GM18861 (cell line): ENCODE results near the gene MINK1.

Source experiments
- ATAC-seq: cut with Tn5 transposase; IDR thresholded peaks from one replicate; pipeline ENCODE4 v1.9.1; 2021; ENCODE audit not compliant: unreplicated experiment

MINK1 gene

DNA sequence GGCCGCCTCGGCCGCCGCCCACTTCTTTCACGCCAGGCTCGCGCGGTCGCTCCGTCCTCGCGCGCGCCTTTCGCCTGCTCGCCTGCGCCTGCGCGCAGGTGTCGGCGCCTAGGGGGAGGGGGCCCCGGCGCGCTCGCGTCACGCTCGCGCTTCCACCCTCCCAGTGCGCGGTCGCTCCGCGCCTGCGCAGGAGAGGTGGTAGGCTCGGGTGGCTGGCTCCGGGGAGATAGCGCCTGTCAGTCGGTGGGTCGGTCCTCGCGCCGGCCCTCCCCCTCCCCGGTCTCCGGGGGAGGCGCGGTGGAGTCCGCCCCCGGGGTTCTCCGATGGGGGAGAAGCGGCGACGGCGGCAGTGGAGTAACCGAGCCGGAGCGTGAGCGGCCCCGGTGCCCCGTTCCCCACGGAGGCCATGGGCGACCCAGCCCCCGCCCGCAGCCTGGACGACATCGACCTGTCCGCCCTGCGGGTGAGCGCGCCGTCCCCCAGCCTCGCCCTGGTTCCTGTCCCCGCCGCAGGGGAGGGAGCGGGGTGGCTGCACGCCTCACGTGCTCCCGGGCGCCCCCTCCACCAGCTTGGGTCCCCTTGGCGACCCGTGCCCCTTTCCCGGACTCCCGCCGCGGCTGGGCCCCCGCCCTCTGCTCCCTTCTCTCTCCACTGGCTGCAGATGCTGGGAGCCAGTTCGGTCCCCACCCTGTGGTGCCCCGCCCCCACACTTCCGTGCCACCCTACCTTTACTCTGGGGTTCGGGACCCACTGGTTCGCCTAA is at the start of gene MINK1:
TSS of gene MINK1 (plus strand) at position 163 of the 763 bp plus-strand sequence. CDS start at position 407, 244 bp downstream.
- ATAC-seq, result peak; percentile 87

DNA sequence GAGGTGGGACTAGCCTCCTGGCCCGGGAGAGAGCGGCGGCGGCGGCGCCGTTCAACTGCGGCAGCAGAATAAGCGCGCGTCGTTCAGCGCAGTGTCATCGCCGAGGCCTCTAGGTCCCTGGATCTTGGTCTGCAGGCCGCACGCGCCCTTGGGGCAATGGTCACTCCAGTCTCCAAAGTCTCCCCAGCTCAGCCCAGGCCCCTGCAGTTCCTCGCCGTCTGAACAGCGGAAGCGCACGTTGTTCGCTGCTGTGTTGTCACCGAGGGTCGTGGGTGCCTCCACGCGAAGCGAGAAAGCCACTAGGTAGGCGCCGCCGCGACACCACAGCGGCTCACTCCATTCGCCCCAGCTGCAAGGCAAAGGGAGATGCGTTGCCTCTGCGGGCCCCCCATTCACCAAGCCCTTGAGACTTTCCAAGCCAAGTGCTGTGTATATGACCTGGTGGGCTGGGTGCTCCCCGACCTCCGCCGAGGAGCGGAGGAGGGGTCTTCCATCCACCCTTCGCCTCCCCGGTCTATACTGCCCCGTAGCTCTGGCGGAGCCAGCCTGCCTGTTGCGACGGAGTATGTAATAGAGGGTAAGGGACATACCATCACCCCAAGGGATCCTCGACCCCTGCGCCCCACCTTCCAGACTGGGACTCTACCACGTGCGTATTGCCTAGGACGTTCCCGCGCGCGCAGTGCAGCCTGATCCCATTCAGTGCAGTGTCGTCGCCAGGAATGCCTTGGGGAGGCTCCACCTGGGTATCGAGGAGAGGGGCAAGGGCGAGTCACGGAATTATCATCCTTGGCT is 47.6 kb upstream of the MINK1 start:
- no peak for ATAC-seq

DNA sequence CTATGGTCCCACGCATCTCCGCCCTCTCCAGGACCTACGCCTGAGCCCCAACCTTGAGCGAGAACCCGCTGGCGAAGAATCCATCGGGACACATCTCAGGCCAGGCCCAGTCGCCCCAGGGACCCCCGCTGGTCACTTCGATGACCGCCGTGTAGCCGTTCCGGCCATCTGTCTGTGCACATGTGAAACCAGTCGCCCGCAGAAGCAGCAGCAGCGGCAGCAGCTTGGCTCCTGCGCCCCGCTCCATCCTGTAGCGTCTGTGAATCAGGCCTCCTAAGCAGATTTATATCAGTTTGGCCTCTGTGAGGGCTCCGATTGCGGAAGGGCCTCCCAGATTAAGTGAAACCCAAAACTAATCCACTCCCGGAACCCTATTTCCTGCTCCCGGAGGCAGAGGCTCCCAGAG is 47.0 kb upstream of the MINK1 start, which contains the start of gene VMO1:
TSS of gene VMO1 (minus strand) at position 259 of the 406 bp plus-strand sequence. CDS start at position 247, 12 bp downstream.
- no peak for ATAC-seq

DNA sequence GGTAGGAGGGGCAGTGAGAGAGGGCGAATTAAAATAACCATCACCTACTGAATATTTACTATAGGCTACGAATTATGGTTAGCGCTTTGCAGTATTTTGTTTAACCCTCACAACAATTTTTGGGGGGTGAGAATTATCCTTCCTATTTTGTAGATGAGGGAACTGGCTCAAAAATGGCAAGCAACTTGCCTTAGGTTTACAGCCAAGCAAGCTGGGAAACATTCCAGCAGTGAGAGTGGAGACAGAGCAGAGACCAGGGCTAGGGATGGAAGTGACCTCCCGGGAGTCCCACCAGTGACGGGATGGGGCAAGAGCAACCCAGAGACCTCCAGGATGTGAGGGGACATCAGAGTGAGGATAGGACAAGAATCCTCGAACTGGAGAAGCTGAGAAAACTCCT is 46.6 kb upstream of the MINK1 start:
- no peak for ATAC-seq

DNA sequence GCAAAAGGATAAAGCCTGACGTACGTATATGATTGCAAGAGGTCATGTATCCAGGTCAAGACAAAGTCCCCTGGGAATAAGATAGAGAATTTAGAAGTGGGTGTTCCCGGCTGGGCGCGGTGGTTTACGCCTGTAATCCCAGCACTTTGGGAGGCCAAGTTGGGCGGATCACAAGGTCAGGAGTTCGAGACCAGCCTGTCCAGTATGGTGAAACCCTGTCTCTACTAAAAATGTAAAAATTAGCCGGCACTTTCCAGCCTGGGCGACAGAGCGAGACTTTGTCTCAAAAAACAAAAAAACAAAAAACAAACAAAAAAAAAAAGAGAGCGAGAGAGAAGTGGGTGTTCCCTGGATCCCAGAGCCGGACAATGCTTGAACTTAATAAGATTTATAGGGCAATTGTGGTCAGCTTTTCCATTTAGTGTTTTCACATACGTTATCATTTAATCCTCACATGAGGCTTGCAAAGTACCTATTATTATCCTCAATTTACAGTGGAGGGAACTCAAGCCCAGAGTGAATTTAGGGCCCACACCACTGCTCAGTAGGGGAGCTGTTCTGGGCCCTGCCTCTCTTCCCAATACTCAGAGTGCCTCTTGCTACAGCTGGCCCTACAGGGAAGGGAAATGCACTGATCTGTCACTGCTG is 44.9 kb upstream of the MINK1 start:
- ATAC-seq, result no peak

DNA sequence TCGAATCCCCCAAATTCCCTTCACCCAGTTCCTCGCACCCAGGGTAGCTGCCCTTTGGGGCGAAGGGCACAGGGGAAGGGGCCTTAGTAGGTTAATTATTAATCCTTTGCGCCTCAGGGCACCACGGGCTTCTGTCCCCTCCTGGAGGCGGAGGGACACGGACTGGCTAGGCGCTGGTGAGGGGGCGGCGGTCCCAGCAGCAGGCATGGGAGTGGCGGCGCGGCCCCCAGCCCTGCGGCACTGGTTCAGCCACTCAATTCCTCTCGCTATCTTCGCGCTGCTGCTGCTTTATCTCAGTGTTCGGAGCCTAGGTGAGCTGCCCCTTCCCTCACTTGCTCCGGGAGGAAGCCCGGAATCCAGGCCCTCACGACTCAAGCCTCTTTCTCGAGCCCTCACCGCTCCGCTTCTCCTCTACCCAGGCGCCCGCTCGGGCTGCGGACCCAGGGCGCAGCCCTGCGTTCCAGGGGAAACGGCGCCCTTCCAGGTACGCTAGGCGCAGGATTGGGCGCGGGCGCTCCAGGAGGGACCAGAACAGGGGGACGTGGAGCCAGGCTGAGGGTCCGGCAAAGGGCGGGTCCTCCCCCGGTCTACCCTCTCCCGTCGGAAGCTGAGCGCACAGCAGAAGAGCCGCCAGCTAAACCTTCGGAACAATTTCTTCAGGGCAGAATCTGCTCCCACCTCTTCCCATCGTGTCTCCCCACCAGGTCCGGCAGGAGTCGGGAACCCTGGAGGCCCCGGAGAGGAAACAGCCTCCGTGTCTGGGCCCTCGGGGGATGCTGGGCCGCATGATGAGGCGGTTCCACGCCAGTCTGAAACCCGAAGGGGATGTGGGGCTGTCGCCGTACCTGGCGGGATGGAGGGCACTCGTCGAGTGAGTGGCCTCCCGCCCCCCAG is 44.1 kb upstream of the MINK1 start, which contains the start of gene GLTPD2:
TSS of gene GLTPD2 (plus strand) at position 158 of the 894 bp plus-strand sequence. CDS start at position 206, 48 bp downstream.
- ATAC-seq, result no peak

DNA sequence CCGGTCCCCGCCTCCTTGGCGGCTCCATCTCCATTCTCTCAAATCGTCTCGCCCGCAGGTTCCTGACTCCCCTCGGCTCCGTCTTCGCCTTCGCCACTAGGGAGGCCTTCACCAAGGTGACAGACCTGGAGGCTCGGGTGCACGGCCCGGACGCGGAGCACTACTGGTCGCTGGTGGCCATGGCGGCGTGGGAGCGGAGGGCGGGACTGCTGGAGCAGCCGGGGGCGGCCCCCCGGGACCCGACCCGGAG is 43.5 kb upstream of the MINK1 start:
- ATAC-seq, result no peak

DNA sequence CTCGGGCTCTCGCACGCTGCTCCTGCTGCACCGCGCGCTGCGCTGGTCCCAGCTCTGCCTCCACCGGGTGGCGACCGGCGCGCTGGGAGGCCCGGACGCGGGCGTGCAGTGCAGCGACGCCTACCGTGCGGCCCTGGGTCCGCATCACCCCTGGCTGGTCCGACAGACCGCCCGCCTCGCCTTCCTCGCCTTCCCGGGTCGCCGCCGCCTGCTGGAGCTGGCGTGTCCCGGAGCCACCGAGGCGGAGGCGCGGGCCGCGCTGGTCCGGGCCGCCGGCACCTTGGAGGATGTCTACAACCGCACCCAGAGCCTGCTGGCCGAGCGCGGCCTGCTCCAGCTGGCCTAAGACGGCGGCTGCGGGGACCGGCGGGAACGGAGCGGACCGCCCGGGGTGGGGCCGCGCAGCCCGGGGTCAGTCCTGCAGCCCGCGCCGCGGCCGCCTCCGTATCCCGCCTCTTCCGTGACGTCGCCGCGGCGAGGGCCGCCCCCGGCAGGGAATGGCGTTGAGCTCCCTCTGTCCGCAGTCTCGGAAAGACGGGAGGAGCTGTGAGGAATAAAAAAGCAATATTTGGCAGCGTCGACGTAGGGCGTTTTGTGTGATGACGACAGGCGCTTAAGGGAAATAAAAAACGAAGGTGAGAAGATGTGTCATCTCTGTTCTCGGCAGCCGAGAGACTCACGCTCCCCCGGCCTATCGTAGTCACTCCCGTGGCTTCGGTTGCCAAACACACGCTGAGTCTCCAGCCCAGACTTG is 43.0 kb upstream of the MINK1 start:
- peak; percentile 87 for ATAC-seq

DNA sequence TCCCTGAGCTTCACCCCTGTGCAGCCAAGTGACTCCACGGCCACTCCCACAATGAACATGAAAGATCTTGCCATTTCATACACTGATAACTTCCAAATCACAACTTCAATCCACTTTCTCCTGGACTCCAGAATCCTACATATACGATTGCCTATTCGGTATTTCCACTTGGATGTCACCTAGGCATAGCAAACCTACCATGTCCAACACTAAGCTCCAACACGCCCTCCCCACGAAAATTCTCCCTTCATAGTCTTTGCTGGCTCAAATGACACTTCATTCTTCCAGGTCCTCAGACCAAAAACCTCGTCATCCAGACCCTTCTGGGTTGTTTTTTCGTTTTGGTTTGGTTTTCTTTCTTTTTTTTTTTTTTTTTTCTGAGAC is 42.4 kb upstream of the MINK1 start:
- no peak for ATAC-seq

DNA sequence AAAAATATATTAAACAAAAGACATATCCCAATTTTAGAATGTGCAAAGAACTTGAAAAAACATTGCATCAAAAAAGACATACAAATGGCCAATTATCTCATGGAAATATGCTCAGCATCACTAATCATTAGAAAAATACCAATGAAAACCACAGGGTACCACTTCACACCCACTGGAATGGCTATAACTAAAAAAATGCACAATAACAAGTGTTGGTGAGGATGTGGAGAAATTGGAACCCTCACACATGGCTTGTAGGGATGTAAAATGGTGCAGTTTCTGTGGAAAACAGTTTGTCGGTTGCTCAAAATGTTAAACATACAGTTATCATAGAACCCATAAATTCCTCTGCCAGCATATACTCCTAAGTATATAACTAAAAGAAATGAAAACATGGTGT is 38.0 kb upstream of the MINK1 start:
- no peak for ATAC-seq

DNA sequence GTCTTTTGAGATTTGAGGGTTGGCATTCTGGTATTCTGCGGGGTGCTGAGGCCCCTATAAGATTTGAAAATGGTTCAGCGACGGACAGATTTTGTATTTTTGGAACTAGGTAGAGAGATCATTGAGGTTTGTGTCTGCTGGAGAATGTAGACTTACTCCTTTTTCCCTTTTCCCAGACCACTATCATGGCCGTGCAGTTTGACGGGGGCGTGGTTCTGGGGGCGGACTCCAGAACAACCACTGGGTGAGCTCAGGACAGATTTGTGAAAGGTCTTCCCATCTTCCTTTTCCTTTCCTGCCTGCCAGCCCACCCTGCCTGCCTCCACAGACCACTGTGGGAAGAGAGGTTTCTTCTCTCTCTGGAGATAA is 36.6 kb upstream of the MINK1 start:
- ATAC-seq, result no peak

DNA sequence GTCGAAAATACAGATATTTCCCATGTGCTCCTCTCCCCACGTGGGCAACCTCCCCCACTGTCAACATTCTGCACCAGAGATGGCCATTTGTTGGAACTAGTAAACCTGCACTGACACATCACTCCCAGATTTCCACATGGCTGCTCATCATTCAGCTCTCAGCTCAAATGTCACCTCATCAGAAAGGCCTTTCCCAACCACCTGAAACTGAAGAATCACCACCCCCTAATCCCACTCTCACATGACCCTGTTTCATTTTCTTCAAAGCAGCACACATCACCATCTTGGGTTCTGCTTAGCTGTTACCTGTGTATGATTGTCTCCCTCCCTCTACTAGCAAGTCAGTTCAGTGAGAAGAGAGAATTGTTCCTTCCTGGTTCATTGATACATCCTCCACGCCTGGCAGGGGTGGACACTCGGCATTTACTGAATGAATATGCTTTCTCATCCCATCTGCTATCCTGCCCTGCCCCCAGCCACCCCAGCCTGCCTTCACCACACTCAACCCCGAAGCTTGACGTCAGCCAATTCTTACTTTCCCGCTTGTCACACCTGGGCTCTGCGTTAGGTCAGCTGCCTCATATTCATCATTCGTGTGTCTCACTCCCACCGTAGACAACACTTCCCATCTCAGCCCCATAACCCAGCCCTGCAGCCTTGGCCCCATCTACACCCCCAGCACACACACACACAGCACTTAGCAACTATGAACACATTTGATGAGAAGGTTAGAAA is 32.5 kb upstream of the MINK1 start:
- no peak for ATAC-seq

DNA sequence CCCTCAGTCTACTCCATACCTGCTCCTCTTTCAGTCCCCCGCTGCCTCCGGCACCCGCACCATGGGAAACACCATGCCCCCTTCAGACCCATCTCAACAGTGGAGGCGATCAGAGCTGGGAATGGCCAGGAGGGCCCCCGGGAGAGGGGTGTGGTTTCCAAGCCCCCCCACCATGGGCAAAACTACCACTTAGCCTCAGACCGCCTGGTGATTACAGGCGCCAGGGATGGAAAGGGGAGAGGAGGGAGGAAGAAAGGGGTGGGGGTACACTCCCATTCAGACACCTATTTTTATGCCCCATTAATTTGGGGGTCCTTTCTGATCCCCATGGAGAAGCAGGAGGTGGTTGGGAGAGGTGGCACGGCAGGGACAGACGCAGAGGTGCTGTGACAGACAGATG is 30.9 kb upstream of the MINK1 start, which contains the start of gene C17orf114:
TSS of gene C17orf114 (minus strand) at position 101 of the 400 bp plus-strand sequence.
- no peak for ATAC-seq

DNA sequence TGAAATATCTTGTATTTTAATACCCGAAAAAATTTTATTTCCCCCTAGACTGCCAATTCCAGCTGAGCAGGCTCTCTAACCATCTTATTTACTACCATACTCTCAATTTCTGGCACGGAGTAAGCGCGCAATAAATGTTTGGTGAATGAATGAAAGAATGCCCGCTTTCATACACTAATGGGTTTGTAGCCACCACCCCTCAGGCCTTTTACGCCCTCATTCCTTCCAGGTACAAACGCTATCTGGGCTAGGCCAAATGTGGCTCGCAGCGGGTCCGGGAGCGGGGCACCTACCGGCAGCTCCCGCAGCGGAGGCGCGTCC is 26.7 kb upstream of the MINK1 start:
- ATAC-seq, result no peak

DNA sequence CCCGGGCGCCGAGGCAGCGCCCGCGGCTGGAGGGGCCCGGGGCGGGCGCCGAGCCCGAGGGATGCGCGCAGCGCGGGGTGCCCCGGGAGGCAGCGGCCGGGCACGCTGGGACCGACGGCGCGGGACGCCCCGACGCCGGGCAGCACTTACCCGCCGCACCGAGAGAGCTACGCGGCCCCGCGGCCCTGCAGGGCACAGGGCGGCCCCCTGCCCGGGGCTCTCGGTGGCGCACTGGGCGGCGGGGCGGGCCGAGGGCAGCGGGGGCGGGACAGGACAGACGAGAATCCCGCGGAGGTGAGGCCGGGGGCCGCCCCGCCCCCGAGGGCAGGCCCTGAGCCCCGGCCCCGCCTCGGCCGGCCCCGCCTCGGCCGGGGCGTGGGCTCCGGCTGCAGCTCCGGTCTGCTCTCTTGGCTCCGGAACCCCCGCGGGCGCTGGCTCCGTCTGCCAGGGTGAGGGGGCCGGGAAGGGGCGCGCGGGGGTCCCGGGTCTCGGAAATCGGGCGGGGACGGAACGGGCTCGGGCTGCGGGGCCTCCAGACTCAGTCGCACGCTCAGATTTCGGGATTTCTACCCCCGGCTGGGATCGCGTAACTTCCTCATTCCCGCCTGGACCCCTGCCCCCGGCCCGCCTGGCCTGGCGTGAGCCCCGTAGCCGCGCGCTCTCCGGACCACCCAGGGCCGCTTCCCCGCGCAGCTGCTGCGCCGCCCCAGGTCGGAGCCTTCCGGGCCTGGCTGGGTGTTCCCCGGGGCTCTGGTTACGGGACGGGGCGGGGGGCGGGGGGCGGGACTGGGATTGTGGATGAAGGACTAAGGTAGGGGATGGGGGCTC is 26.1 kb upstream of the MINK1 start, which contains the start of gene PLD2:
TSS of gene PLD2 (plus strand) at position 376 of the 828 bp plus-strand sequence. CDS start 621 bp downstream, outside the sequence.
- ATAC-seq, result peak; percentile 77

DNA sequence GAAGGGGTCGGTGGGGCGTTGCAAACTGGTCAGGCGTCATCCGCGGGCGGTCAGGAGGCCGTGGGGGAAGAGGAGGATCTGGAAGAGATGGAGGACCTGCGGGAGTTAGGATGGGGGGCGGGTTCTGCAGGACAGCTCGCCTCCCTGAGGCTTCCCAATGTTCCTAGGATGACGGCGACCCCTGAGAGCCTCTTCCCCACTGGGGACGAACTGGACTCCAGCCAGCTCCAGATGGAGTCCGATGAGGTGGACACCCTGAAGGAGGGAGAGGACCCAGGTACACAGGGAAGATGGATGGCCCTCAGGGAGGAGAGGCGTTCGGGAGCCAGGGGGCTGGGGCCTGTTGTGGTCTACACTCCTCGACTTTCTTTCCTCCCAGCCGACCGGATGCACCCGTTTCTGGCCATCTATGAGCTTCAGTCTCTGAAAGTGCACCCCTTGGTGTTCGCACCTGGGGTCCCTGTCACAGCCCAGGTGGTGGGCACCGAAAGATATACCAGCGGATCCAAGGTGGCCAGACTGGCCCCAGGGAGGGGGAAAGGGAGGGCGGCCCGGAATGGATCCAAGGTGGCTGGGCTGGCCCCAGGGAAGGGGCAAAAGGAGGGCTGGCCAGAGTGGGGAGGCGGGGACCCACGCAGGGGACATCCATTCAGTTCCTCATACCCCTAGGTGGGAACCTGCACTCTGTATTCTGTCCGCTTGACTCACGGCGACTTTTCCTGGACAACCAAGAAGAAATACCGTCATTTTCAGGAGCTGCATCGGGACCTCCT is 25.3 kb upstream of the MINK1 start:
- no peak for ATAC-seq

DNA sequence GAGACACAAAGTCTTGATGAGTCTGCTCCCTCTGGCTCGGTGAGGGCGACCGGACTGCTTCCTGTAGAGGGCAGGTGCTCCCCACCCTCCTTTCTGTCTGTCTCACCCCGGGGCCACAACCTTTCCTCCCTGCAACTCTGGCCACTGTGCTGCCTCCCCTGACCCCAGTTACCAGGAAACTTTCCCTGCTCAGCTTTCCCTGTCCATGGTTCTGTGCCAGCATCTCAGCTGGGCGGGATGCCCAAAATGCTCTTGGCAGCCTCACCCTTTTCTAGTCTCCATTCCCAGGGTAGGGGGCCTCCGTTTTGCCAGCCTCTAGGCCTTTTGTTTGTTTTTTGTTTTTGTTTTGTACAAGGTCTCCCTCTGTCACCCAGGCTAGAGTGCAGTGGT is 24.8 kb upstream of the MINK1 start:
- ATAC-seq, result no peak
